ENCODE results near the gene ADAMTS7.
"Not testable (repeated sequence)": the region's sequence is repeated elsewhere in the genome, so short reads cannot be mapped to it uniquely, and the experiment has no call there.

Gene ADAMTS7

GRCh38 chr15:78750566-78750965 is 60.7 kb downstream of the ADAMTS7 start:
- DNase-seq: no peak

GRCh38 chr15:78749831-78750230 is 61.4 kb downstream of the ADAMTS7 start:
- no peak for DNase-seq

- not testable (repeated sequence) for DNase-seq
These were observed 63.4 kb downstream of the ADAMTS7 start for GRCh38 chr15:78747877-78748276.

- DNase-seq: not testable (repeated sequence)
These were observed 69.6 kb downstream of the ADAMTS7 start for GRCh38 chr15:78741674-78742073.

GRCh38 chr15:78740904-78741274 is 70.4 kb downstream of the ADAMTS7 start:
- no peak for DNase-seq

- peak in 1 of 2 experiments; percentile 26 for DNase-seq
These were observed 71.0 kb downstream of the ADAMTS7 start for GRCh38 chr15:78739996-78740903.

GRCh38 chr15:78739206-78739605 is 72.1 kb downstream of the ADAMTS7 start:
- no peak for DNase-seq

GRCh38 chr15:78737931-78738558 is 73.2 kb downstream of the ADAMTS7 start:
- DNase-seq: not testable (repeated sequence)

GRCh38 chr15:78737187-78737820 is 74.0 kb downstream of the ADAMTS7 start:
- DNase-seq: no peak

GRCh38 chr15:78736286-78736685 is 75.0 kb downstream of the ADAMTS7 start:
- not testable (repeated sequence) for DNase-seq

GRCh38 chr15:78734451-78735064 is 76.7 kb downstream of the ADAMTS7 start:
- no peak for DNase-seq

- no peak for DNase-seq
These were observed 78.6 kb downstream of the ADAMTS7 start for GRCh38 chr15:78732634-78733033.

- DNase-seq: no peak
These were observed 80.3 kb downstream of the ADAMTS7 start for GRCh38 chr15:78730955-78731354.

- not testable (repeated sequence) for DNase-seq
These were observed 82.8 kb downstream of the ADAMTS7 start for GRCh38 chr15:78728427-78728826.

GRCh38 chr15:78727561-78727960 is 83.7 kb downstream of the ADAMTS7 start:
- no peak for DNase-seq

- no peak for DNase-seq
These were observed 84.3 kb downstream of the ADAMTS7 start for GRCh38 chr15:78726870-78727551.

- not testable (repeated sequence) for DNase-seq
These were observed 91.3 kb downstream of the ADAMTS7 start for GRCh38 chr15:78719819-78720450.

GRCh38 chr15:78718837-78719236 is 92.4 kb downstream of the ADAMTS7 start:
- no peak for DNase-seq

- no peak for DNase-seq
These were observed 93.2 kb downstream of the ADAMTS7 start for GRCh38 chr15:78717956-78718656.

GRCh38 chr15:78716651-78717050 is 94.6 kb downstream of the ADAMTS7 start:
- no peak for DNase-seq

GRCh38 chr15:78715930-78716329 is 95.3 kb downstream of the ADAMTS7 start:
- no peak for DNase-seq

Measured in activated CD4-positive, alpha-beta T cell treated with anti-CD3 and anti-CD28 coated beads, Interleukin-2, amount 50 U/mL, for 4 hours (primary cell).